DMS53 treated with DMSO at 0.1 percent for 48 hours (cell line): ENCODE data around the gene CRYGA.
"Not testable (repeated sequence)": the region's sequence is repeated elsewhere in the genome, so short reads cannot be mapped to it uniquely, and the experiment has no call there.

Experiments
- DNase-seq: peaks from one replicate; lab custom pipeline; 2025; ENCODE audit not compliant: unreplicated experiment; lab: John Stamatoyannopoulos, UW

The CRYGA gene

DNA sequence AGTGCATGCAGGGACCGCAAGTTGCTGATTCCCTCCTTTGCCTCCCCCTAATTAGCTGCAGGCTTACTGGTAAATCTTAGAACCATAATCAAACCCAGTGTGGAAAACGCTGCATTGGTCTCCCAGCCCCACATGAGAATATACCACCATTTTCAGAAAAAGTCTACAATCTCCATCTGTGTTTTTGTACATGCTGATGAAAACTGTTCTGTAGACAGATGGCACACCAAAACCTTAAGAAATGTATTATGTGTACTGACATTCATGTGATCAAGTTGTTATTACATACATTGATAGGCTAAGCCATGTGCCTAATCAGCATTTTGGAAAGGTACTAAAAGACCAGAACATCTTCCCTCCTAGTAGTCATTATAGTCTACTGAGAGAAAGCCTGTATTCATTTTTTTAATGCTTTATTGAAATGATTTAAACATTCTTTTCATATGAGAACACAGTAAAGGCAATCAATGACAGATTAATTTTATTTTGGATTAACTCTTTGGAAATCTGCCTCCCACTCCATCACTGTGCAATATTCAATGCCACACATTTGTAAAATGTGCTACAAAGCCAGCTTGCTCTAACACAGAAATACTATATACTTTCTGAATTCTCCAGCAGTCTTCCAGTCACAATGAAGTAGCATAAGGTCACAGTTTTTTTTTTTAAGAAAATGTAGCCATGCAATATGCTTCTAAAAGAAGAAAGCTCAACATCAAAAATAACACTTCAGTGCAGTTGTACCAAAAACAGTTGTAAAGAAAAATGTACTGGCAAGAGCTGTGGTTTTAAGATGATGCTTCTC, 1.8 kb upstream of the CRYGA start:
- DNase-seq, result no peak

DNA sequence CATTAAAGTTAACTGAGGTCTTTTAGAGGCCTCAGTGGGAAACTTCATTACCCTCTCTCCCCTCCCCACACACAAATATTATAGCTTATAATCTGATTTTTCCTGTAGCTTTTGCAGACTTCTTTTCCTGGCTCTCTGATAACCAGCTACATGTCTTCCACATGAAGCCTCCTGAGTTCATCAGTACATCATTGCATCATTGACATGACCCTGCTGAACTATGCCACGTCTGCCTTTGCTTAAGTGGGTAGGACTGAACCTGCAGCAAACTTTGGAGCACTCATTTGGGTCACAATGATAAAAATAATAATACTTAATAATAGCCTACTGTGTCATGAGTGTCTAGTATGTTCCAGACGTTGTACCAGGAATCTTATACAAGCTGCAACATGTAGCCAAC, 7.0 kb downstream of the CRYGA start:
- no peak for DNase-seq

DNA sequence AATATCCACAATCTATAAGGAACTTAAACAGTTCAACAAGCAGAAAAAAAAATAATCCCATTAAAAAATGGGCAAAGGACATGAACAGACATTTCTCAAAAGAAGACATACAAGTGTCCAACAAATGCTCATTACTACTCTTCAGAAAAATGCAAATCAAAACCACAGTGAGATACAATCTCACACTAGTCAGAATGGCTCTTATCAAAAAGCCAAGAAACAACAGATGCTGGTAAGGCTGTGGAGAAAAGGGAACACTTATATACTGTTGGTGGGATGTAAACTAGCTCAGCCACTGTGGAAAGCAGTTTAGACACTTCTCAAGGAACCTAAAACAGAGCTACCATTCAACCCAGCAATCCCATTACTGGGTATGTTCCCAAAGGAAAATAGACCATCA, 10.2 kb downstream of the CRYGA start:
- DNase-seq, result no peak

DNA sequence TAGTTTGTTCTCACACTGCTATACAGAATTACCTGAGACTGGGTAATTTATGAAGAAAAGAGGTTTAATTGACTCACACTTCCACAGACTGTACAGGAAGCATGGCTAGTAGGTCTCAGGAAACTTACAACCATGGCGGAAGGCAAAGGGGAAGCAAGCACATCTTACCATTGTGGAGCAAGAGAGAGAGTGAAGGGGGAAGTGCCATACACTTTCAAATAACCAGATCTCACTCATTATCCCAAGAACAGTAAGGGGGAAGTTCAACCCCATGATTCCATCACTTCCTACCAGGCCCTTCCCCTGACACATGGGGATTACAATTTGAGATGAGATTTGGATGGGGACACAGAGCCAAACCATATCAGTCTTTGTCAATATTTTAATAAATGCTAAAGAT, 12.4 kb downstream of the CRYGA start:
- no peak for DNase-seq

DNA sequence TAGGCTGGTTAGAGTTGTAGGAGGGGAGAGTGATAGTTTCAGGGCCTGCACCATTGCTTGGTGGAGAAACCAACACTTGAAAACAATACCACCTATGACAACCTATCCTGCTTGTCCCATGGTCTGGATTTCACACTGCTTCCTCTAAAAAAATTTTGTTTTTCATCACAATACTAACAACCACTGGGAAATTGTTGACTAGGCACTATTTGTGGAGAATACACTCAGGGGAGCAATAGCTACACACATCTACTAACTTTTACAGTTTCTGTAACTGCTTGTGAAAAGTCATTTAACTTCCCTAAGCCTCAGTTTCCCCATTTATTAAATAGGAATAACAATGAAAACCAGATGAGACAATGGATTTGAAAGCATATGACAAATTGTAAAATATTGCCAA, 13.3 kb downstream of the CRYGA start:
- no peak for DNase-seq

DNA sequence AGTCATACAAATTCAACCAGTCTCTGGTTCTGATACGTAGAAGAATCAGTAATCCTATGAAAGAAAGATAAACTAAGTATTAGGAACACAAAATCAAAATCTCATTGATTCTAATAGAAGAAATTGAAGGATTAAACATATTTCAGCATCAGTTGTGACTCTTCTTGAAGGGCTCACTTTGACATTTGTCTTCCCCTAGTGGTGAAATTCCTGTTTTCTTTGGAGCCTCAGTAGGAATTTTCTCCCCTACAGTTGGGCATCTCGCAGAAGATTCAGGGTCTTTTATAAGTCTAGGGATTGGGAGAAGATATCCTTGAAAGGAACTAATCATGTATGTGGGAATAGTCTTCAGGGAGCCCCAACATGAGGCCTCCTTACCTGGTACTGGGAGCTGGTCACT, 14.6 kb downstream of the CRYGA start:
- DNase-seq, result no peak

DNA sequence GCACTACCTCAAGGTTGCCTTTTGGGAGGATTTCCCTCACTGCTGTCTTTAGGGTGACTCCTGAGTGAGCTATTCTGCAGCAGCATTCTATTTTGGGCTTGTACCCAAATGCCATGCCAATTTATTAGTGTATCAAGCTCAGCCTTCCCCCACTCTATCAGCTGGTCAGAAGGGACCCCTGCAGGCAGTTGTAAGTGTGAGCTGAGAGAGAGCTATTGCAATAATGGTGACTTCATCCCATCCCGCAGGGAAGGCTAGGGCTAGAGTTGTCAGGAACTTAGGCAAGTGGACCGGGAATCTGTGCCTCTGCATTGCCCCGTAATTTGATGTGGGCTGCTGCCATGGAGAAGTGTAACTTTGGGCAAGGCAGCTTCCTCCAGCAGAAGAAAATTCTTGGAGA, 15.6 kb downstream of the CRYGA start:
- DNase-seq, result no peak

DNA sequence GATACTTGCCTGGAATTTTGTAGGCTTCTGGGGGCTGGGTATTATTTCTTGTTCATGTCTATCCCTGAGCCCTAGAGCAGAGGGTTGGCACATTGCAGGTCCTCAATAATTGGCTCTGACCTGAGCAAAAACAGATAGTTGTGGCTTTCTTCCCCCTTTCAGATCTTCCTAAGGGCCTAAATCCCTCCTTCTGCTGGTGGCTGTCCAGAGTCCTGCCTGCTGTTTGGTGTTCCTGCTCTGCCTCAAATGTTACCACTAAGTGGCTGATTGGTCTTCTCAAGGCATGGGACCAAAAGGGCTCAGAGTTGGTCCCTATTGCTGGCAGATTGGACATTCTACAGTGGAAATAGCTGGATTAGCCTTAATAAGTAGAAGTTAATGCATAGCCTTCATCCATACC, 16.4 kb downstream of the CRYGA start:
- no peak for DNase-seq

DNA sequence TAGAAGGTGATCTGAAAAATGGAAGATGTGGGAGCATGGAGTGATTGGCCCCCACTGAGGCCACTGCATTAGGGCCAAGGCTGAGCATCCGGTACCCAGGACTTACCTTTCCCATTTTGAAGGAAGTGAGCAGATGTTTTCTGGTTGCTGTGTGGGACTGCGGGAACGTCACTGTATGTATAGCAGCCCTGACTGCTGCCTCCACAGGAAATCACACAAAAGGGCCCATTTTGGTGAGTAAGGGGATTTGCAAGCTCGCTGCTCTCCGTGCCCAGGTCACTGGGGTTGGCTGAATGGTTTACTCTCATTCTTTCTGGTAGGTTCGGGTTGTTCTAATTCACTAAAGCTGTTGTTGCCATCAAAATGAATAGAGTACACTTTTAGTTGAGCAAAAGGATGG, 17.4 kb downstream of the CRYGA start, which contains the start of gene CRYGB:
Gene CRYGB, minus strand, starts transcription at position 153 of the 400 bp plus-strand sequence. Its CDS starts 38 bp downstream, at position 115.
- no peak for DNase-seq

DNA sequence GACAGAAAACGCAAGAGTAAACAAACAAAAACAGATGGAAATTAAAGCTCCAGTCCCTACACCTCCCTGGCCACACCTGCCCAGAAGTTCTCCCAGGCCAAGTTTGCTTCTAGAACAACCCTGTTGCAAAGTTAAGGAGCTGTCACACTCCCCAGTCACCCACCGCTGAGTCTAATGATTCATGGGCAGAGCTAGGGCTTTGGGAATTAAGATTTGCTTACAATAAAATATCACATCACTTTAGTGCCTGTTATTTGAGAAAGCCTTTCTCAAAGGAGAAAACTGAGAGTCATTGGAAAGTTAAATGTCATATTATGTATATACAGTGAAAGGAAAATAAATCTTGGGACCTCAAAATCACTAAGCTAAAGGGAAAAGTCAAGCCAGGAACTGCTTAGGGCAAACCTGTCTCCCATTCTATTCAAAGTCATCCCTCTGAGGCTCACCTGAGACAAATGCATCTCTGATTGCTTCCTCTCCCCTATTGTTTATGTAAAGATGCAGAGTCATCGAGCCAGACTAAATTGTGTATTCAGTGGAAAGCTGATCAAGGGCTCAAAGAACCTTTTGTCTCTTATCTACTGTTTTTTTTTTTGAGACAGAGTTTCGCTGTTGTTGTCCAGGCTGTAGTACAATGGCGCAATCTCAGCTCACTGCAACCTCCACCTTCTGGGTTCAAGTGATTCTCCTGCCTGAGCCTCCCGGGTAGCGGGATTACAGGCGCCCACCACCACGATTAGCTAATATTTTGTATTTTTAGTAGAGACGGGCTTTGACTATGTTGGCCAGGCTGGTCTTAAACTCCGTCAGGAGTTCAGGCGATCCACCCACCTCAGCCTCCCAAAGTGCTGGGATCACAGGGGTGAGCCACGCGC, 20.2 kb downstream of the CRYGA start:
- peak; percentile 13 for DNase-seq

DNA sequence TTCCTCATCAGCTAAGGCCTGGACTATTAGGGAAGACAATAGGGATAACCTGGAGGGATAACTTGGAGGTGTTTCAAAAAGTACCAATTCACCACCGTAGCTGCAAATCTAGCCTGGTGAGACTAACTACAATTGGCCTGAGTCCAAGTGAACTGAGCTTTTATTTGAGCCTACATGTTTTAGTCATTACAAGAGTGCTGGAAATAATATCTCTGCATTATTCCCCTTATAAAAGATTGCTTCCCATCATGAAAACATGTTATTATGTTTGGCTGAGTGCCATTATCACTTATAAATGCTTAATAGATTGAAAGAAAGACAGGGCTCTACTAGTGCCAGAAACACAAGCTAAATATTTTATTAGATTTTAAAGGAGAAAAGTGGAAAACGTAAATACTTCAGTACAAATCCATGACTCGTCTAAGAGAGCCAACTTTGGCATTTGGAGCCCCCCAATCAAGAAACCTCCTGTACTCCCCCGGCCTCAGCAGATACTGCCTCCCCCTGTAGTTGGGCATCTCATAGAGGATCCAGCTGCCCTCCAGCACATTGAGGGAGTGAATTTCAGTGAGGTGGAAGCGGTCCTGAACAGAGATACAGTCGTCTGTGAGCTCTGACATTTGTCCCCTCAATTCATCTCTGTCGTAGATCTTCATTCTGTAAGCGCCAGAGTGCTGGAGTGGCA, 21.0 kb downstream of the CRYGA start:
- DNase-seq, result no peak

DNA sequence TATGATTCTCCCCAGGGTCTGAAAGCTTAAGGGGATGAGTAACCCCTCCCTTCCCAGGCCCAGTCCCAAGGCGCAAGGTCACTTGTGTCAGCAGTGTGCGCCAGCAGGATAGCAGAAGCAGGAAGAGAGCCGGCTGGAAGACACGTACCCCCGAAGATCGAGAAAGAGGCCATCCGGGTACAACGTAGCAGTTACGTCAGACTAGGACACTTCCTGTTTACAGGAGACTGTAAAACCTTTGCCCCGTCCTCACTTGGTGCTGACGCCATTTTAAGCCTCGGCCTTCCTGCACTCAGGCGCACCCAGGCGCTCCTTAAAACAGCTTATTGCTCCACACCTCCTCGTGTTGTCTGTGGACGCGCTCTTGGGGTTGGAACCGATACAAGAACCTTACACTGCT, 23.9 kb downstream of the CRYGA start:
- DNase-seq, result no peak

DNA sequence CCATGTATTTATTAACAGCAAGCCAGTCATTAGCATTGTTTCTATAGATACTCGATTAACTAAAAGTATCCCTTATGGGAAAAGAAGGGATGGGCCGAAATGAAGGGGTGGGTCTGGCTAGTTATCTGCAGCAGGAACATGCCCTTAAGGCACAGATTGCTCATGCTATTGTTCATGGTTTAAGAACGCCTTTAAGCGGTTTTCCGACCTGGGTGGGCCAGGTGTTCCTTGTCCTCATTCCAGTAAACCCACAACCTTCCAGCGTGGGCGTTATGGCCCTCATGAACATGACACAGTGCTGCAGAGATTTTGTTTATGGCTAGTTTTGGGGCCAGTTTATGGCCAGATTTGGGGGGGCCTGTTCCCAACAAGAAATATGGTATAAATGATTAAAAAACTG, 25.1 kb downstream of the CRYGA start:
- not testable (repeated sequence) for DNase-seq

DNA sequence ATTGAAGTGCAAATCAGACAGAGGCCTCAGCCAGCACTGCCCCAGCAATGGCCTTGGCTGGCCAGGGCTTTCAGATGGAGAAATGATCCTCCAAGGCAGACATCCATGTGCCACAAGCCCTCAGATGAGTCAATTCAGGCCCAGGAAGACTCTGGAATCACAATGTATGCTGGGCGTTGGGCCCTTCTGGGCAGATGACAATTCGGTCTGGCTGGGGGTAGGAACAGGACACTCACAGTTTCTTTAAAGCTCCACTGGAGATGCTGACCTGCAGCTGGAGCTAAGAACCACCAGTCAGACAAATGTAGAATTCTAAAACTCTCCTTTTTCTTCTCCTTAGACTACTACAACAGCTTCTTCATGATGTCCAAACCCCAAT, 26.7 kb downstream of the CRYGA start:
- no peak for DNase-seq

DNA sequence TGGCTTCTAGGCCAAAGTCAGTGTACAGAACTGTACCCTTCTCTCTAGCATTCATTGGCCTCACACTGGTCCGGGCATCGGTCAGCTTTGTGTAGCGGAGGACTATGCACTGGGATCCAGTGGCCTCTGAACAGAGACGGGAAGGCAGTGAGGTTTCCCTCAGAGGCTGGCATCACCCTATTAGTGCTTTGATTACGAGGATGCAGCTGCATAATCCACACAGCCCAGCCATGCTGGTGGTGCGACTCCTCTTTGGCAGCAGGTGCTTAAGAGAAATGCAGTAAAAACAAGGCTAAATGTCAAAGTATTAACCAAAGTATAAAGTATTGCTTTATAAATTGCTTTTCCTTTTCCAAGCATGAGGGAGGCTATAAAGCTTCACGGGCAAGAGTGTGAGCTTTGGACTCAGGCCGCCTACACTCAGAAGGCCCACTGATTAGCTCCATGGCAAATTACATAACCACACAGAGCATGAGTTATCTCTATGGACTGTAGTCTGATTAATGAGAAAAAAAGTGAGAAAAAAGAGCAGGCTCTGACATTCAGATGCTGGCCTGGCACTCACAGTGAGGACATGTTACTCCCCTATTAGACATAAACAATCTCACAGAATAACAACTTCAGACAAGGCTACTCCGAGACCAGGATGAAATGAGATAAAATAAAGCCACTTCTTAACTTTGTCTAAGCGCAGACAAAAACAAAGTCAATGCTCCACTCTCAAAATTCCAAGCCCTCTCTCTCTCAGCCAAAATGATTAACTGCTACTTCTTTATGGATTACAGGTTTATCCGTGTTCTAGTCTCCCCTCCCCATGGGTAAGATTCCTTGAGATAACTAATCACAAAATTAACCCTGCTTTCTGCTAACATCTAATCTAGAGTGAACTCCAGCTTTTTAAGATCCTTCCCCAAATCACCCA, 27.3 kb downstream of the CRYGA start:
- DNase-seq, result no peak

DNA sequence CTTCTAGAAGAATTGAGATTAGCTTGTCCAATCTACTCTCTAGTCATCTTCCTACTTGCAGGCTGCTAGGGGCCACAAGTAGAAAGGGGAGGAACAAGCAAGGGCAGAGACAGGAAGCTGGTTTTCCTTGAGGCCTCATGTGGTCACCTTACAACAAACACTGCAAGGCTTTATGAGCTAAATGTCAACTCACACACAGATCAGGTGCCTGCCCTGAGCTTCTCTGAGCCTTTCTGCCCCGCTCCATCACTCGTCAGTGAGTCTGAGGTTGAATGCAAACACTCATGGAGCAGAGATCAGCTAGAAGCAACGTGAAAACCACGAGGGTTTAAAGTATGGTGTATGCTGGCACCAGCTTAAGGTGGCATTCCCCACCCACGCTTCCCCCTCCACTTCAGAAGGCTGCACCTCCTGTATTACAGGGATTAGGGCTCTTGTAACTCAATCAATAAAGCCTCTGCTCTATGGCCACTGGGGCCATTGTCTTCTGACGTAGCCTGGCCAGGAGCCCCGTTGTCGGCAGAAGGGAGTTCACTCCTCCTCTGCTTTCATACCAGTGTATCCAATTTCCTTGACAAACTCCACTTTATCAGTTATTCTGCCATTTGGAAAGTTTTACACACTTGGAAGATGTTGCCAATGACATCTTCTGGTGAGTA, 28.3 kb downstream of the CRYGA start:
- DNase-seq, result no peak

DNA sequence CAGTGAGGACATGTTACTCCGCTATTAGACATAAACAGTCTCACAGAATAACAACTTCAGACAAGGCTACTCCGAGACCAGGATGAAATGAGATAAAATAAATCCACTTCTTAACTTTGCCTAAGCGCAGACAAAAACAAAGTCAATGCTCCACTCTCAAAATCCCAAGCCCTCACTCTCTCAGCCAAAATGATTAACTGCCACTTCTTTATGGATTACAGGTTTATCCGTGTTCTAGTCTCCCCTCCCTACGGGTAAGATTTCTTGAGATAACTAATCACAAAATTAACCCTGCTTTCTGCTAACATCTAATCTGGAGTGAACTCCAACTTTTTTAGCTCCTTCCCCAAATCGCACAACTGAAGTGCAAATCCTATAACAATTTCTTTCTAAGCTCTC, 32.7 kb downstream of the CRYGA start:
- no peak for DNase-seq

DNA sequence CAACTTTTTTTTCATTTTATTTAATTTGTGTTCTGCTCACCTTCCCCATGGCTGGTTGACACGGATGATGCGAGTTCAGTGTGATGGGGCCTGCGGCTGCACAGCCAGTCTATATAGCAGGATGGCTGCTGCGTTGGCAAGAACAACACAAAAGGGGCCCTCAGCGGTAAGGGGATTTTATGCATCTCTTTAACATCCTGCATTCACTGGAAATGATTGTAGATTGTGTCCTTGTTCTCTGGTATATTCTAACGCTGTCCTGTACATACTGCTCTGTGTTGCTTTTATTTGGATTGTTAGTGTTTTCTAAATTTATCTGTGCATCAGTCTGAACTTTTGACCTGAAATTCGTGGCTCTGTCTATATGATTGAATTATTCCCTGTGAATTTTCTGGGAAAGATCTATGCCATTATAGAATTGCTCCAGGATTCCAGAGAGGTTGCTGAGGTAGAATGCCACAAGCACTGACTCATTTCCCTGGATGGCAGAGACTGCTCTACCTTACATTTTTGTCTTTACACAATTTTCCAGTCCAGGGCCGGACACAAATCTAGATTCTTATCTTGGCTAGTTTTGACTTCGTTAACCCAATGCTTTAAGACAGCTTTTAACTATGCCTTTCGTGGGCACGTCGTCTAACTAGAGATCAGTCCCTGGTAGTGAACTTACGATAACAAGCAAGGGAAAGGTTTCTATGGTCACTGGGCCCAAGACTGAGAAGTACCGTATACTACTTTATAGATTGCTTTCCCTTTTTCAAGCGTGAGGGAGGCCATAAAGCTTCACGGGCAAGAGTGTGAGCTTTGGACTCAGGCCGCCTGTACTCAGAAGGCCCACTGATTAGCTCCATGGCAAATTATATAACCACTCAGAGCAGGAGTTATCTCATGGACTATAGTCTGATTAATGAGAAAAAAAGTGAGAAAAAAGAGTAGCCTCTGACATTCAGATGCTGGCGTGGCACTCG, 33.4 kb downstream of the CRYGA start, which contains the start of gene CRYGC:
Gene CRYGC, minus strand, starts transcription at position 85 of the 968 bp plus-strand sequence. Its CDS starts 36 bp downstream, at position 49.
- DNase-seq, result no peak

DNA sequence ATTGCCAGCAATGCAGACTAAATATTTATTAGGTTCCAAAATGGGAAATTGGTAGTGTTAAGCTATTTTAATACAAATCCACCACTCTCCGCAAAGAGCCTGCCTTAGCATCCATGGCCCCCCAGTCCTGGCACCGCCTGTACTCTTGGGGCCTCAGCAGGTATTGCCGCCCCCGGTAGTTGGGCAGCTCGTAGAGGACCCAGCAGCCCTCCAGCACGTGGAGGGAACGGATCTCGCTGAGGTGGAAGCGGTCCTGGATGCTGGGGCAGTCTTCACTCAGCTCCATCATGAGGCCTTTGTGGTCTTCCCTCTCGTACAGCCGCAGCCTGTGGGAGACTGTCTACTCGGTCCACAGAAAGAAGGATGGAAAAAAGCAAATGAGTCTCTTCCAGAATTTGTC, 35.3 kb downstream of the CRYGA start:
- DNase-seq, result no peak
